ENCODE measurements around the gene MAP7. TPM values are rescaled to one million over a fixed set of nuclear protein-coding genes. Genes with fewer than 3 reads are reported as not detected.

The MAP7 gene
- total RNA-seq, 4 donors from 2014 or later, result 16.5 to 47.1 (median 38.8) TPM

DNA sequence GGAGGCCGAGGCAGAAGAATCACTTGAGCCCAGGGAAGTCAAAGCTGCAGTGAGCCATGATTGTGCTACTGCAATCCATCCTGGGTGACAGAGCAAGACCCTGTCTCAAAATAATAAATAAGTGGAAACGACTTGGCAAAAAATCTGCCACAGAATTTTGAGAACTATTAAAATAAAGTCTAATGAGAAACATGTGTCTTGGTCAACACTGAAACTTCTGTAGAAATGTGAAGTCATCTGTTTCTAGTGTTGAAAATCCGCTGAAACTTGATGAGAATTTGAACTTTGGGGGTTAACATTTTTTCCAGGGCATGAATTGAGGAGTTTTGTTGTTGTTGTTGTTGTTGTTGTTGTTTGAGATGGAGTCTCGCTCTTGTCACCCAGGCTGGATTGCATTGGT, 231.5 kb downstream of the MAP7 start:
- DNase-seq, result no peak
- no peaks in the 10 kb centered on the region for H3K36me3 ChIP-seq
- H3K9me3 ChIP-seq, result no peaks in the 10 kb centered on the region
- no peaks in the 10 kb centered on the region for H3K27me3 ChIP-seq
- no peaks in the 10 kb centered on the region for H3K4me1 ChIP-seq
- H3K27ac ChIP-seq, result no peak overlapping the region
- TF ChIP-seq, protein P1, sequence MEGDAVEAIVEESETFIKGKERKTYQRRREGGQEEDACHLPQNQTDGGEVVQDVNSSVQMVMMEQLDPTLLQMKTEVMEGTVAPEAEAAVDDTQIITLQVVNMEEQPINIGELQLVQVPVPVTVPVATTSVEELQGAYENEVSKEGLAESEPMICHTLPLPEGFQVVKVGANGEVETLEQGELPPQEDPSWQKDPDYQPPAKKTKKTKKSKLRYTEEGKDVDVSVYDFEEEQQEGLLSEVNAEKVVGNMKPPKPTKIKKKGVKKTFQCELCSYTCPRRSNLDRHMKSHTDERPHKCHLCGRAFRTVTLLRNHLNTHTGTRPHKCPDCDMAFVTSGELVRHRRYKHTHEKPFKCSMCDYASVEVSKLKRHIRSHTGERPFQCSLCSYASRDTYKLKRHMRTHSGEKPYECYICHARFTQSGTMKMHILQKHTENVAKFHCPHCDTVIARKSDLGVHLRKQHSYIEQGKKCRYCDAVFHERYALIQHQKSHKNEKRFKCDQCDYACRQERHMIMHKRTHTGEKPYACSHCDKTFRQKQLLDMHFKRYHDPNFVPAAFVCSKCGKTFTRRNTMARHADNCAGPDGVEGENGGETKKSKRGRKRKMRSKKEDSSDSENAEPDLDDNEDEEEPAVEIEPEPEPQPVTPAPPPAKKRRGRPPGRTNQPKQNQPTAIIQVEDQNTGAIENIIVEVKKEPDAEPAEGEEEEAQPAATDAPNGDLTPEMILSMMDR (IDR thresholded peaks at IDR 0.05), result no peak
- TF ChIP-seq POLR2A (IDR thresholded peaks at IDR 0.05), result no peak
- H3K4me3 ChIP-seq, result no peak overlapping the region

DNA sequence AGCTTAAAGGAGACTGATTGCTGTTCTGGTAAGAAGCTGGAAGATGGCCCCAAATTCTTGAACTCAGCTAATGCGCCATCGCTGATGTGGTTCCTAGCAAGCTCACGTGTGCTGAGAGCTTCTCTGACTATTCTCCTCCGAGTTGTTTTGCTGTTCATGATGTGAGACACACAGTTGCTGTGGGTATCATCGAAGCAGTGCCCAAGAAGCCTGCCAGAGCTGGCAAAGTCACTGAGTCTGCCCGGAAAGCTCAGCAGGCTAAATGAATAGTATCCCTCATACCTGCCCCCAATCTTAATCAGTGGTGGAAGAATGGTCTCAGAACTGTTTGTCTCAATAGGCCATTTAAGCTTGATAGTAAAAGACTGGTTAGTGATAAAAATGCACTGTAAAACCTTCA, 232.3 kb downstream of the MAP7 start:
- no peak for DNase-seq
- no peak overlapping the region for H3K4me3 ChIP-seq

DNA sequence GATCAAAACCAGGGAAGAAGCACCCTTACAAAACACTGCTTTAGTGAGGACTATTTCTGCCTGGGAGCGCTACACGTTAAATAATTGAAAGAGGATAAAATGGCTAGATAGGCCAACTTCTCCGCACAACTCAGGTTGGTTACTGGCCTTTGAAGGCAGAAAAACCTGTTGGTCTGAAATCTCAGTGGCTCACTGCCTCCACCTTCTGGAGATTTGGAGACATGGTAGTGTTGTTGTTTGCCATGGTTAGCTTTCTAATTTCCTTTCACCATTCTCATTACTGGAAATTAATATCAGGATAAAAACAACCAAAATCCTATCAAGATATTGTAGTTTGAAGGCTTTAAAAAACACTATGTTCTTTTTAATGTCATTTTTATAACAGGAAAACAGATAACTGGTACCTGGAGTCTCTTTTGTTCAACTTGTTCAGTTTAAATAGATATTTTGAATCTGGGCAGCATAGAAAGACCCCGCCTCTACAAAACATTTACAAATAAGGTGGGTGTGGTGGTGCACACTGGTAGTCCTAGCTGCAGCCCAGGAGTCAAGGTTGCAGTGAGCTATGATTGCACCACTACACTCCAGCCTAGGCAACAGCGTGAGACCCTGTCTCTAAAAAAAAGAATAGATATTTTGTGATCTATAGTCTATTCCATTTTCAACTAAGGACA, 233.1 kb downstream of the MAP7 start:
- no peaks in the 10 kb centered on the region for H3K9me3 ChIP-seq
- TF ChIP-seq, protein P1 (IDR thresholded peaks at IDR 0.05), result peak; percentile 58 to 90 (median 80)
- TF ChIP-seq POLR2A (IDR thresholded peaks at IDR 0.05), result no peak
- no peak overlapping the region for H3K4me3 ChIP-seq
- no peaks in the 10 kb centered on the region for H3K36me3 ChIP-seq
- no peak overlapping the region for H3K27ac ChIP-seq
- no peaks in the 10 kb centered on the region for H3K27me3 ChIP-seq
- DNase-seq, result peak in 1 of 3 donors; percentile 73
- no peaks in the 10 kb centered on the region for H3K4me1 ChIP-seq

More for the DNA sequence above, 232.3 kb downstream of the MAP7 start:
- Histone ChIP-seq H3K27me3 (no peaks in the 10 kb centered on the region), H3K4me1 (no peaks in the 10 kb centered on the region), H3K27ac (no peak overlapping the region), H3K36me3 (no peaks in the 10 kb centered on the region), H3K9me3 (no peaks in the 10 kb centered on the region)
- no peak for TF ChIP-seq POLR2A (IDR thresholded peaks at IDR 0.05)
- TF ChIP-seq, protein P1 (IDR thresholded peaks at IDR 0.05), result no peak

DNA sequence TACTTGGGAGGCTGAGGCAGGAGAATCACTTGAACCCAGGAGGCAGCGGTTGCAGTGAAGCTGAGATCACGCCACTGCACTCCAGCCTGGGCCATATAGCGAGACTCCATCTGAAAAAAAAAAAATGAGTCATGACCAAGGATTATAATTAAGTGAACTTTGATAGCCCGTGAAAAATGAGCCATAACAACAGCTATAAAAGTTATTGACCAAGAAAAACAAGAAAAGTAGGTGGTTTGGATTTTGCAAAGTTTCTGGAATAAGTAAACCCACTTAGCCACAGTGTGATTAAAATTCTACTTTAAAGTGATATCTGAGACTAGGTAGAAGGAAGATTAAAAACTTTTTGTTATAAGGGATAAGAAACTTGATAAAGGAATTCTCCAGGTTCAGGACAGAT, 234.6 kb downstream of the MAP7 start:
- H3K27me3 ChIP-seq, result no peaks in the 10 kb centered on the region
- no peak for DNase-seq
- H3K4me1 ChIP-seq, result no peaks in the 10 kb centered on the region
- H3K9me3 ChIP-seq, result no peaks in the 10 kb centered on the region
- TF ChIP-seq, protein P1 (IDR thresholded peaks at IDR 0.05), result no peak
- TF ChIP-seq POLR2A (IDR thresholded peaks at IDR 0.05), result no peak
- no peak overlapping the region for H3K27ac ChIP-seq
- no peaks in the 10 kb centered on the region for H3K36me3 ChIP-seq
- H3K4me3 ChIP-seq, result no peak overlapping the region

DNA sequence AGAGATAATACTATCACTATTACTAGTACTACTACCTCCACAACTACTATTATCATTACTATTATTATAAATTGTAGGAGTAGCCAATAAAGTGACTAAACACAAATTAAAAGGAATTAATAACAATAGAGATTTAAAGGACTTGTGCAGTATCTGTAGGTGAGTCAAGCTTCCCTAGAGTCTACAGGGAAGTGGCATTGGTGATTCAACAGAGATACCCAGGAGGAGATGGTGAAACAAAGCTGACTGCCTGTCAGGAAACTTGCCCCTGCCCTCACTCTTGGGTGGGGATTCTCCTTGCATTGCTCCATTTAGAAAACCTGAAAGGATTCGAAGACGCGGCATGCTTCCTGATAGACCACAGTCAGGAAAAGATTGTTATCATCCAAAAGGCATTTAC, 237.2 kb downstream of the MAP7 start:
- H3K27ac ChIP-seq, result no peak overlapping the region
- TF ChIP-seq, protein P1 (IDR thresholded peaks at IDR 0.05), result no peak
- no peak for TF ChIP-seq POLR2A (IDR thresholded peaks at IDR 0.05)
- H3K36me3 ChIP-seq, result no peaks in the 10 kb centered on the region
- H3K4me1 ChIP-seq, result no peaks in the 10 kb centered on the region
- no peaks in the 10 kb centered on the region for H3K9me3 ChIP-seq
- H3K4me3 ChIP-seq, result no peak overlapping the region
- no peak for DNase-seq
- H3K27me3 ChIP-seq, result no peaks in the 10 kb centered on the region

Data from Peyer's patch (tissue), 4 donors.